Measurements from ENCODE around the gene ZNRF3.

DNA sequence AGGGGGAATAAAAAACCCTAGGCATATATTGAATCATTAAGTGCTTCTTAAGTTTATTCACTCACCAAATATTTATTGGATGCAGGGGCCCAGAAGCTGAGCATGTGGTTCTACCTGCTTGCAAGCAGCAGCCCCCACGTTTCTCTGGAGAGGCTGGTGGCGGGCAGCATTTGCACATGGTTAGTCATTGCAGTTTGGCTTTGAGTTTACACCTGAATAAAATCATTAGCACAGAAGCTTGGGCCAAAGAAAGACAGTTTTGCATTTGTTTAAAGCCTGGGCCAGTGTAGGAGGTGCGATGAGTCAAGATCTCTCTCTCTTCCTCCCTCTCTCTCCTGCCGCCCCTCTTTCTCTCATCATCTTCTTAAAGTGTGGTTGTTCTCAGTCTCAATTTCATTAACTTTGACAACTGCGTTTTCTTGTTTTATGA lies 105.7 kb downstream of the ZNRF3 start:
- TF ChIP-seq, protein P1, sequence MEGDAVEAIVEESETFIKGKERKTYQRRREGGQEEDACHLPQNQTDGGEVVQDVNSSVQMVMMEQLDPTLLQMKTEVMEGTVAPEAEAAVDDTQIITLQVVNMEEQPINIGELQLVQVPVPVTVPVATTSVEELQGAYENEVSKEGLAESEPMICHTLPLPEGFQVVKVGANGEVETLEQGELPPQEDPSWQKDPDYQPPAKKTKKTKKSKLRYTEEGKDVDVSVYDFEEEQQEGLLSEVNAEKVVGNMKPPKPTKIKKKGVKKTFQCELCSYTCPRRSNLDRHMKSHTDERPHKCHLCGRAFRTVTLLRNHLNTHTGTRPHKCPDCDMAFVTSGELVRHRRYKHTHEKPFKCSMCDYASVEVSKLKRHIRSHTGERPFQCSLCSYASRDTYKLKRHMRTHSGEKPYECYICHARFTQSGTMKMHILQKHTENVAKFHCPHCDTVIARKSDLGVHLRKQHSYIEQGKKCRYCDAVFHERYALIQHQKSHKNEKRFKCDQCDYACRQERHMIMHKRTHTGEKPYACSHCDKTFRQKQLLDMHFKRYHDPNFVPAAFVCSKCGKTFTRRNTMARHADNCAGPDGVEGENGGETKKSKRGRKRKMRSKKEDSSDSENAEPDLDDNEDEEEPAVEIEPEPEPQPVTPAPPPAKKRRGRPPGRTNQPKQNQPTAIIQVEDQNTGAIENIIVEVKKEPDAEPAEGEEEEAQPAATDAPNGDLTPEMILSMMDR (IDR thresholded peaks at IDR 0.05): no peak
- TF ChIP-seq POLR2AphosphoS5 (IDR thresholded peaks at IDR 0.05; ENCODE audit: insufficient read depth in 1 of 2, low read depth in 1 of 2): no peak
- TF ChIP-seq POLR2A (IDR thresholded peaks at IDR 0.05): no peak
